ENCODE measurements around the gene EFHC1.
A peak's percentile ranks its signal among the peaks of the same experiment; 100 is the strongest.

The EFHC1 gene

GRCh38 chr6:52517502-52518278, 97.5 kb downstream of the EFHC1 start:
- peak in 54 of 58 donors; percentile 8 to 86 (median 51) for DNase-seq

DNA sequence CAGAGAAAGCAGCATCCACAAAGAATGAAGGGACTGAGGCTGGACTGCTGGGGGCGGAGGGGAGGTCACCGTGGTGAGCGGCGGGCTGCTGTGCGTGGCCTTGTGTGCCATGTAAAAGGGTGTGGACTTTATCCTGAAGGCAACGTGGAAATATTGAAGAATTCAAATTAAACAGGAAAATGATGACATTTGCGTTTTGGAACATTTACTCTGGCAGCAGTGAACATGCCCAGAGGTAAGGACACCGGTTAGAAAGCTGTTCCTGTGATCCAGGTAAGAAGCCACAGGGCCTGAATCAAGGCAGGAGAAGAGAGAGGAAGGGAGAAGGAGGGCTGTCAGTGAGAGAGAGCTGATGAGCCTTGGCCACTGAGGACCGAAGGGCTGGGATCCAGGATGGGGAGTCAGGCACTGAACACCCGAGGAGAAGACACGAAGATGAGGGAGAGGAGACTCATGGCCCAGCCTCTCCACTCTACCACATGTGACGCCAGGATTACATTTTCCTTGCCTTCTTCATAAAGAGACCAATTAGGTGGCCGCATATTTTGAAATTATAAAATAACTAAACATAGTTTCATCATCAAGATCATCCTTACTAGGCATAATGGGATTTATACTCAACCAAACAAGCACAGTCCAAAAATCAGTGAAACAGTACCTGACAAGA, 98.3 kb downstream of the EFHC1 start:
- no peak for DNase-seq

DNA sequence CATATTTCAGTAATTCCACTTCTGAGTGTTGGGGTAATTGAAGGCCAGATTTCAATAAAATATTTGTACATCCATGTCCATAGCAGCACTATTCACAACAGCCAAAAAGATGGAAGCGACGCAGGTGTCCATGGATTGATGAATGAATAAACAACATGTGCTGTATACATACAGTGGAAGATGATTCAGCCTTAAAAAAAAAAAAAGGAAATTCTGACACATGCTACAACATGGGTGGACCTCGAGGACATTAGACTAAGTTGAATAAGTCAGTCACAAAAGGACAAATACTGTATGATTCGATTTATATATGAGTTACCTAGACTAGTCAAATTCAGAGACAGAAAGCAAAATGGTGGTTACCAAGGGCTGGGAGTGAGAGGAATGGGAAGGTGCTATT, 99.5 kb downstream of the EFHC1 start:
- no peak for DNase-seq

- DNase-seq: no peak
Observed at GRCh38 chr6:52522151-52522626, 102.0 kb downstream of the EFHC1 start.

- no peak for DNase-seq
Observed at GRCh38 chr6:52522655-52523054, 102.5 kb downstream of the EFHC1 start.

- no peak for DNase-seq
Observed at GRCh38 chr6:52523378-52524142, 103.4 kb downstream of the EFHC1 start.

- DNase-seq: no peak
Observed at GRCh38 chr6:52524918-52525317, 104.8 kb downstream of the EFHC1 start.

DNA sequence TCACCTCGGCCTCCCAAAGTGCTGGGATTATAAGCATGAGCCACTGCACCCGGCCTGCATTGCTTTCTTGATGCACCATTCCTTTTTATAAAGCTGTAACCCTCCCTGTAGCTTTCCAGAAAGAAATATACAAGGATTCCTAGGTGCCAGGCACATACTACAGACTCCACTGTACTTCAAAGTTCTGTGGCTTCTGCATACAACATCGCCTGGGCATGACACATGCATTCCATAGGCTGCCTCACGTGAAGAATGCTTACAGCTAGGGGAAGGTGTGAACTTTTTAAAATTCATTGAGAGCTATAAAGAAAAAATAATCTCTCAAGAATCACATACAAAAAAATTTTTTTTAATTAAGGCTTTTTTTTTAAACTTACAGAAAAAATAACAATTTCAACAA, 106.5 kb downstream of the EFHC1 start:
- no peak for DNase-seq

DNA sequence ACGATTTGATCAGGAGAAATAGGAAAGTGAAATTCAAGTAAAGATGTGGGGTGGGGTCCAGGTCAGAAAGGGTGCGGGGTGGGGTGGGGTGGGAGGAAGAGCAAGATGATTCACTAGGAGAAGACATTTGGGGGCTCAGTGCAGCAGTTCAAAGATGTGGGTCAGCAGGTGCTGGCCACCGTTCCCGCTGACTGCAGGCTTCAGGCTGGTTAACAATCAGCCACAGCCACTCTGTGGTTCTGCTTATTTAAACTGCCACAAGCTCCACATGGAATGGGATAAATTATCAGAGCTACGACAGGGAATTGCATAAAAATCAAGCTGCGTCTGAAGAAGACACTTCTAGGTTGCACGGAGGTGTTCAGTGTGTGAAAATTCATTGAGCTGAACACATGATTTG, 107.3 kb downstream of the EFHC1 start:
- DNase-seq: no peak

GRCh38 chr6:52529311-52529710, 109.2 kb downstream of the EFHC1 start:
- no peak for DNase-seq

GRCh38 chr6:52530351-52530750, 110.2 kb downstream of the EFHC1 start:
- no peak for DNase-seq

GRCh38 chr6:52531396-52531795, 111.3 kb downstream of the EFHC1 start:
- no peak for DNase-seq

DNA sequence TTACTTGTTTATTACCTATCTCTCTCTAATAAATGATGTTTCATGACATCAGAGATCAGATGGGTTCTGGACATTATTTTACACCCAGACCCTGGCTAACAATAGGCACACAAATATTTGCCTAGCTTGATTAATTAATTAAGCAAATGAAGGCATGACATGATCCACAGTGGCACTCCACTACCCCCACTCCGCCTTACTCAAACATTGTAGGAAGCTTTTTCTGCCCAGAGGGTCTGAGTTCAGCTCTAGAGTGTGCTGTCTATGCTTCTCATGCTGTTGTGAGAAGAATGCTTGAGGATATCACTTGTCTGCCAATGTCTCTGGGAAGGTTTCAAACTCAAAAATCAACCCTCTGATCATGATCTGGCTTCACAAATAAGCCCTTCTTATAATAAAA, 111.7 kb downstream of the EFHC1 start:
- no peak for DNase-seq

DNA sequence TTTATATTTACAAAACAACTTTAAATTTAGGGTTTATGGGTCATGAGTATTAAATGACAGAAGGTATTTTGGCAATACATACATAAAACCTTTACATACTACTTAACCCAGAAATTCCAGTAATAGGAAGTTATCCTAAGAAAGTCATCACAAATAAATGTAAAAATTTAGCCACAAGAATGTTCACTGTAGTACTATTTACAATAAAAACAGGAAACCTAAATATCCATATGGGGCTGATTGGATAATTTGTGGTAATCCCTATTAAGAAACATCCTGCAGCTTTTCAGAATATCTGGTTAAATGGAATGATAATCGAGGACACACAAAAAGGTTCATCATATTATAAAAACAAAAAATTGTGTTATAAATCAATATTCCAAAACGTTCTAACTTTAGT, 112.3 kb downstream of the EFHC1 start:
- DNase-seq: no peak

DNA sequence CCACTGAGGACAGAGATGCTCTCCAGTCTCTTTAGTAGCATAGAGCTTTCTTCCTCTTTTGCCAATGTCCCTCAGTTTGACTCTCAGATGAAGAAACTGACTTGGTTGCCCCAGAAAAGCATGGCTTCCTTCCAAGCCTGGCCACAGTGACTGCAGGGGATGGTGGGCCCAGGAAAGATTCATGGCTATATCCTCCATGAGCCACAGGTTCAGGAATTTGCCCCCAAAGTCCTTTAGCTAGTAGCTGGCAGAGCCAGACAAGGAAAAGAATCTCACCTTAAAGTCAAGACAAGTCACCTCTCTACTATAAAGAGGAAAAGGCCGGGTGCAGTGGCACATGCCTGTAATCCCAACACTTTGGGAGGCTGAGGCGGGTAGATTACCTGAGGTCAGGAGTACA, 113.3 kb downstream of the EFHC1 start:
- DNase-seq: no peak

DNA sequence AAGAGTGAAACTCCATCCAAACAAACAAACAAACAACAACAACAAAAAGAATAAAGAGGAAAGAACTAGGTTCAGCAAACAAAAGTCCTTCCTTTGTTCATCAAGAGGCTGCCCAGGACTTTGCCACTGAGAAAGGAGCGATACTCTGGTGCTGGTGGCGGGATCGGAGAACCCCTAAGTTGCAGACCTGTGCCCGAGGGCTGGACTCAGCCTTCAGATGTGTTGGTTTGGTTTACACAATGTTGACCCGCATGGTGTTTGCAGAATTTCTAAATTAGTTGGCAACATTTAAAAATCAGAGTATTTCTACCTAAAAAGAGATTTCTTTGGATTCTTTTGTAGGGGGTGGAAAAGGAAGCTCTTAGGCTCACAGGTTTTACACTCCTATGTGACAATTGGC, 114.2 kb downstream of the EFHC1 start:
- DNase-seq: no peak

DNA sequence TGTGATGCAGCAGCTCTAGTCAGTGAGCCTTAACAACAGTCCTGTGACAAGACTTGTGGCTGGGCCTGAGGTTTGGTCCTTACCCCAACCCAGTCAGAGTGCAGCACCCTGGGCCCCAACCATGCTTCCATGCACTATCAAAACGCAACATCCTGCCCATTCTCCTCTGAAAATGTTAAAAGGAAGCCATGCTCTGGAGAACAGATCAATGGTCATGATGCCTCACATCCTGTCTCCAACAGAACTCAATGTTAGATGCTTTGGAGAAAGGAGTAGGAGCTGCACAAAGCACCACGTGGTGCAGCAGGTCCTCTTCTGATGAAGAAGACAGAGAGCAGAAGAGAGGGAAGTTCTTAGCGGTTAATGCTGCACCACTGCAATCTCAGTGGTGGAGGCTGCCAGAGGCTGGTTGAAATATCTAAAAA, 114.8 kb downstream of the EFHC1 start:
- DNase-seq: no peak

DNA sequence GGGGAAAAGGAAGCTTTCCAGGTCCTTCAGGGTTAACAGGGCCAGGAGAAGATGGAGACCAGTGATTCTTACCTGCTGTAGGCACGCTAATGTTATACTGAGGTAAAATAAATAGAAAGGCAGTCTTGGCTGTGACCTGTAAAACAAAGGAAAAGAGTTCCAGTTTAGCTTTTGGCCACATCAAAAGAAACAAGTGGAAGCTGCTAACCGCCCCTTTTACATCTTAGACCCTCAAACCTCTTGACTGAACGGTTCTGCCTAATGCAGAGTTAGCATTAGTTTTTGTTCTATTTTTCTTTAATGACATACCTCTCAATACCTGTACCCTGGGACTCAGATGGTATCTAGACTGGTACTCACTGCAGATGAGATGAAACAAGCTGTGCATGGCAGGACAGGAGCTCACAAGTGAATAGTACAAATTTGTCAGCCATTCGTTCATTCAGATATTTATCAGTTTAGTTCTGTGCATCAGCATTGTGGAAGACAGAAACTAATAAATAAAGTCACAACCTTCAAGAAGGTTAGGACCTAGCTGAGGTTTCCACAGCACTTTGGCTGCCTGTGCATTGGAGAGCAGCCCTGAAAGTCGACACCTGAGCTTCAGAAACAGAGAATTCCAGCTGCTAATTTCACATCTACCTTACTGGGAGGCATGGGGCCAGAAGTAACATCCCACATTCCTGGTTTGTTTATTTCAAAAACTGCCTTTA, 115.7 kb downstream of the EFHC1 start:
- no peak for DNase-seq

DNA sequence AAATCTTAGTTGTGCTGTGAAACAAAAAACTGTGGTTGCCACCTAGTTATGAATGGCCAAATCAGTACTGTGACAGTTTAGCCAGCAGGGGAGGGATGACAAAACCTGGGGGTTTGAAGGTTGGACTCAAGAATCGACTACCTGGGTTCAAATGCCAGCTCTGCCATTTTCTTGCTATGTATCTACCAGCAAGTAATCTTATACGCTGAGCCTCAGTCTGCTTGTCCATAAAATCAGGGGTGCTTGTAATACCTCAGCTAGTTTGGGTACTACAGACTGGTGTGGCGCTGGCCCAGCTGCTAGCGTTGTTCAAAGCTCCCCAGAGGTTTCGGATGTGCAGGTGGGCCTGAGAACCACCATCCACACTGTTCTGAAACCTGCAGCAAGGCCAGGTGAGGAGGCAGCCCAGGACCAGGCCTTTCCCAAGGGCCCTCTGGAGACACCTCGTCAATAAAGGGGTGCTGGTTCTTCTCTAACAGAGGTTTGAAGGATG, 116.3 kb downstream of the EFHC1 start:
- DNase-seq: no peak

DNA sequence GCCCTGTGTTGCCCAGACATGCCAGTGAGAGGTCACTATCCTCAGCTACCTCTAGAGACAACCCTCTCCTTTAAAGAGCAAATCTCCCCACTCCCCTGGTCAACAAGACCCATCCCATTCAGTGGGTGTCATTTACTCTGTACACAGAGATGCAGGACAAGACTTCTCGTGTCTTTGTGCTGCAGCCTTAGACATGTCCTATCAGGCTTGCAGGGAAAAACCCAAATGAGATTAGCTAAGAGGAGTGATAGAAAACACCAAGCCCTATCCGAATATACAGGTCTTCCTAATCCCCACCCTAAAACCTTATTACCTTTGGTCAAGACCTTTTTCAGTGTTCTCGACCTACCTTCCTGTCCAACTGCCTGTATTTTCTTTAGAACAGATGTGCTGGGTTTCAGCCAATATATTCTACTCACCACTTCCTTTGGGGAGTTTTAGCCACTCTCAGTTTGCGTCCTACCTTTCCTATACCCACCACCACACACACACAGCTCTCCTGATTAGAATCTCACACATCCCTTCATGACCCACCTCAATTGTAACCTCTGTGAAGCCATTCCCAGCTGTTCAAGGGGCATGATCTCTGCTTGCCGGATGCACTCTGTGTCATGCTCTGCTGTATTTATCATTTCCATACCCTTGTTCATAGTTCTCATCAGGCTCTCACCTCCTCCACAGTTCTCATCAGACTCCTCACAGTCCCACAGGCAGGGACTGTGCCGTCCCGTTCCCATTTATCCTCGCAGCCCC, 117.0 kb downstream of the EFHC1 start:
- no peak for DNase-seq
